ENCODE data around the gene VWA2.
"Not testable (repeated sequence)": the region's sequence is repeated elsewhere in the genome, so short reads cannot be mapped to it uniquely, and the experiment has no call there.

Gene VWA2

DNA sequence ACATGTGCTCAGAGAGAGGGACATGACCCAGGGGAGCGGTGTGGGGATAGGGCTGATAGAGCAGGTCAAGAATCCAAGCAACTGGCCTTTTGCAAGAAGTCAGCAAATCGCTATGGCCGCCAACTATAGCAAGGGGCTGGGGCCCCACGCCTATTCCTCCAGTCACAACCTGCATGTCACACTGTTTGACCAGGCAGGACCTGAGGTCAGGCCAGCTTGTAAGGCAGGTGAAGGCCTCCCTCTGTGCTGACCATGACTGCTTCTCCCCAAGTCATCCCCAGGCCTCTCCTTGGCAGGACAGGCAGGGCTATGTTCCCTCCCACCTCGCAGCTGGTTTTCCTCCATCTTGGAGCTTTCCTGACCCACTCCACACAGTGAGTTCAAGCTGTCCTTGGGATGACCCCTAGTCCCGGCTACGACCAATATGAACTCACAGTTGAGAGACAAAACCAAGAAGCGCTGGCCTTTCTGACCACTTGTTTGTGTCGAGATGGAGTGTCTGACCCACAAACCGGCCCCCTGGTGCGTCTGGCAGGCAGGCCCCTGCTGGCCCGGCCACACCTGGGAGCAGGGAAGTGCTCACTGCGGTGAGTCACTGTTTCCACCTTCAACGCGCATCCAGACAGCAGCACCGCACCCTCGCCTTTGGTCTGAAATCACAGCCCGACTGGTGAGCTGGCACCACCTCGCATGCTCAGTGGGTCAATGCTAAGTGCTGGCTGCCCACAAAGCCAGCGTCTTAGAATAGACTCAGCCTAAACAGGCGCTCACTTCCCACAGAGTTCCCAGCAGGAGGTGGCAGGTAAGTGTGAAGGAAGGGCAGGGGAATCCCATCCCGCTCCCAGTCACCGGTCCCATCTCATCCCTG, 81.4 kb downstream of the VWA2 start:
- DNase-seq, result no peak

DNA sequence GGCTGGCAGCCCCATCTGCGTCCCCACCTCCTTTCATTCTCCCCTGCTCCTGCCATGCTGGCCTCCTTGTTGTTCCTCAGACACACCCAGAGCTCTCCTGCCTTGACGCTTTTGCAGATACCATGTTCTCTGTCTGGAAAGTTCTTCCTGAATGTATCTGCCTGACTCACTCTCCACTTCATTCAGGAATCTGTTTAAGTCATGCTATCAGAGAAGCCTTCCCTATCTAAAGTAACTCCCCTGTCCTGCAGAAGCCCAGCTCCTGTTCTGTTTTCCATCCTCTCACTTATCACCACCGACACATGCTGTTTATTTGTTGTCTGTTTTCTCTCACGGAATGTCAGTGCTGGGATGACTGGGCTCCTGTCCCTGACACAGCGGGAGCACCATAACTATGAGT, 83.3 kb downstream of the VWA2 start:
- DNase-seq, result no peak

- DNase-seq, result no peak
Observed at GRCh38 chr10:114323023-114323422, 84.0 kb downstream of the VWA2 start.

- no peak for DNase-seq
Observed at GRCh38 chr10:114326795-114327194, 87.7 kb downstream of the VWA2 start.

DNA sequence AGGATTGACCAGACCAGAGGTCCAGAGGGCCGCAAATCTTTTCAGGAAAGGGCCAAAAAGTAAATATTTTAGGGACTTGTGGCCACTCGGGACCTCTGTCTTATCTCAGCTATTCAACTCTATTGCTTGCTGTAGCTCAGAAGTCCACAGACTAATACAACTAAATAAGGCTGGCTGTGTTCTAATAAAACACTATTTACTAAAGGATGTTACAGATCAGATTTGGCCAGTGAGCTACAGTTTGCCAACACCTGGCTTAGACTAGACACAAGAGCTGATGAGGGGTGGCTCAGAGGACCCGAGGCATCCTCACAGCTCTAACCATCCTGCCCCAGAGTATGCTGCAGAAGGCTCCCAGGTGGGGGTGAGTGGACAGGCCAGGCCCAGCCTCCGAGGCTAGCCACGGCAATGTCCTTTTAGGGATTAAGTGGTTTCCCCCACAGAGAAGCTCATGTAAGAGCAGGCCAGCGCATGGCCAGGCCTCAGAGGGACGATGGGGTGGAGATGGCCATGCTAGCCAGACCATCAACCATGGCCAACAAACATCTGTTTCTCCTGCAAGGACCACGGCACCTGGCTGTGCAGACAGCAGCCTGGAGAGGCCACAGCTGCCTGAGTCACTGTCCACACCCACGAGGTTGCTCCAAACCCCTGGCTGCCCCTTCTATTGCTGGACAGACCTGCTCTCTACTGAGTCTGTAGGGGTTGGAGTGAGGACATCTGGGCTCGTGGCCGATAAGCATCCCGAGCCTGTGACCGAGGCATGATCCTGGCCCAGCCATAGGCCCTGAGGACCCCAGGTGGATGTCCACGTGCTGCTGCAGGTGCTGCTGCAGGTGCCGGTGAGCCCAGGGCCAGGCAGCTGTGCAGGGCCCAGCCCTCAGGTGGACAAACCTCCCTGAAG, 88.7 kb downstream of the VWA2 start:
- DNase-seq, result no peak

DNA sequence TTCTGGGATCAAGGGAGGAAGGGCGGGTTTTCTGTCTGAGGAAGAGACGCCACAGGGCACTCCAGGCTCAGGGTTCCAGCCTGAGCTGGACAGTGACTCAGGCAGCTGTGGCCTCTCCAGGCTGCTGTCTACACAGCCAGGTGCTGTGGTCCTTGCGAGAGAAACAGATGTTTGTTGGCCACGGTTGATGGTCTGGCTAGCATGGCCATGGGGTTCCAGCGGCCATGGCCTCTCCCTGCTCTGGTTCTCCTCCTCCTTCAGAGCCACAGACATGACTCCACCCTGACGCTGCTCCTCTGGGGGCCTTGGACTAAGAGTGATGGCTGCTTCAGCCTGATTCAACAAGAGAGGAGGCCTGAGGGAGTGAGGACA, 89.4 kb downstream of the VWA2 start:
- DNase-seq, result no peak

DNA sequence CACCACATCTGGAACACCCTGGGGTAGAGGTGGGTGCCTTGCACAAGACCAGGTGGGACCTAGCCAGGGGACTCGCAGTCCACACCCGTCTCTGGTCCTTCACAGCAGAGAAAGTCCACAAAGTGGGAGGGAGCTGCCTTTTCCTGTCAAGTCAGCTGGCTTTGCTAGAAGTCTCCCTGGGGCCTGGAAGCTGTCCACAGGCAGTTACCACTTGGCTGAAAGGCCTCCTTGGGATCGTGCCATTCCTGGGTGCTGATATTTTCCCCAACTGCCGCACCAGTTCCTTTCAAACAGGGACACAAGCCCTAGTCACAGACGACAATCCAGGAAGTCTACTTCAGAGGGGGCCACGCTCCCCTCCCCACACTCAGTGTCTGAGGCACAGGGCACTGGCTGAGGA, 89.8 kb downstream of the VWA2 start:
- DNase-seq, result no peak

DNA sequence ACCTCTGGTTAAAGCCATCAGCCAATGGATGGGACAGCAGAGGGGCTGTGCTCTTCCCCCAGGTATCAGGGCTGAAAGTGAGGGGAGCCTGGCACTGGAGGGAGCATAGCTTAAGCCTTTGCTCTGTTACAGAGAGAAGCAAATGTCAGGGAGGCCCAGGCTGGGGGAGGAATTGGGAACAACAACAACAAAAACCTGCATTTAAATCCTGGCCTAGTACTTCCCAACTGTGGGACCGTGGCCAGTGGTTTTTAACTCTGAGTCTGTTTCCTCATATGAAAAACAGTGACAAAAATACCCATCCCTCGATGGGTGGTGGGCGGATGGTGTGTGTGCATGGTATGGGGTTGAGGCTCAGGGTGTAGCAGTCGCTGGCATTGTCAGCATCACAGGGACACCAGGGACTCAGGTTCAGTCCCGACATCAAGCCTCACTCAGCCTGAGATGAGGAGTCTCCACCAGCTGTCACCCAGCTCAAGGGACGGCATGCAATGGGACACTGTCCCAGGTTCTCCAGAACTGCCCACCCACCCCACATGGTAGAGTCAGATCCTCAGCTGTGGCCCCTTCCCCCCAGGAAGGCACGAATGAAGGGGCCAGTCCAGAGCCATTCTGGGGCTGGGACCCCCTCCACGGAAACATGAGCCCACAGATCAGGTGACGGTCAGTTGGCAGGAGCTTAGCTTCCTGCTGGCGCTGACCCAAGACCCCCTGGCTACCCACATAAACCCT, 90.7 kb downstream of the VWA2 start:
- no peak for DNase-seq

- no peak for DNase-seq
Observed at GRCh38 chr10:114332301-114333192, 93.5 kb downstream of the VWA2 start.

- DNase-seq, result not testable (repeated sequence)
Observed at GRCh38 chr10:114333441-114333840, 94.4 kb downstream of the VWA2 start.

- no peak for DNase-seq
Observed at GRCh38 chr10:114334301-114334700, 95.2 kb downstream of the VWA2 start.

GRCh38 chr10:114335614-114336013, 96.6 kb downstream of the VWA2 start:
- no peak for DNase-seq

DNA sequence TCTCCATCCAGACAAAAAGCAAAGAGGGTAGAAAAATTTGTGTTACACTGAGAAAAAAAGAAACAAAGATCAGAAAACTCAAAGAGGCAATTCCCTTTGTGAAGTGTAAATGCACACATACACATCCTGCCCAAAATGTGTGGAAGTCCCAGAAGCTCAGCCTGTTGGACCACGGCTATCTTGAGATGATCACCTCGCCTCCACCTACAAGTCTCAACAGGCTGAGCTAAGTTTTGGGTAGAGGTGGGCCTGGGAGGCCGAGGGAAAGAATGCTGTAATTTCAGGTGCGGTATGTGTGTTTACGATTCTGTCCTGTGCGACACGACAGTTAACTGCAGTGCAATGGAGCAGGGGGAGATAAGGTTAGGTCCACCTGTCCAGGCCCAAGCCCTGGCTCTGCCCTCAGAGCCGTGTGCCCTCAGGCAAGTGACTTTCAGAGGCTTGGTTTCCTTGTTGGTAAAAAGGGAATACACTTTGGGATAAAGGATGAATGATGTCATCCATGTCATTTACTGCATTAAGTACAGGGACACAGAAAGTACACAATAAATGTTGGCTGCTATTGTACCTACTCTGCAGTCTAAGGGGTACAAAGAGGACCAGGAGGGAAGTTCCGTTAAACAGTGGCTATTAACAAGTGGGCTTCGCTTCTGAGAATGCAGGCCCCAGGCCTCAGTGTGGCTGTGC, 97.9 kb downstream of the VWA2 start:
- no peak for DNase-seq

DNA sequence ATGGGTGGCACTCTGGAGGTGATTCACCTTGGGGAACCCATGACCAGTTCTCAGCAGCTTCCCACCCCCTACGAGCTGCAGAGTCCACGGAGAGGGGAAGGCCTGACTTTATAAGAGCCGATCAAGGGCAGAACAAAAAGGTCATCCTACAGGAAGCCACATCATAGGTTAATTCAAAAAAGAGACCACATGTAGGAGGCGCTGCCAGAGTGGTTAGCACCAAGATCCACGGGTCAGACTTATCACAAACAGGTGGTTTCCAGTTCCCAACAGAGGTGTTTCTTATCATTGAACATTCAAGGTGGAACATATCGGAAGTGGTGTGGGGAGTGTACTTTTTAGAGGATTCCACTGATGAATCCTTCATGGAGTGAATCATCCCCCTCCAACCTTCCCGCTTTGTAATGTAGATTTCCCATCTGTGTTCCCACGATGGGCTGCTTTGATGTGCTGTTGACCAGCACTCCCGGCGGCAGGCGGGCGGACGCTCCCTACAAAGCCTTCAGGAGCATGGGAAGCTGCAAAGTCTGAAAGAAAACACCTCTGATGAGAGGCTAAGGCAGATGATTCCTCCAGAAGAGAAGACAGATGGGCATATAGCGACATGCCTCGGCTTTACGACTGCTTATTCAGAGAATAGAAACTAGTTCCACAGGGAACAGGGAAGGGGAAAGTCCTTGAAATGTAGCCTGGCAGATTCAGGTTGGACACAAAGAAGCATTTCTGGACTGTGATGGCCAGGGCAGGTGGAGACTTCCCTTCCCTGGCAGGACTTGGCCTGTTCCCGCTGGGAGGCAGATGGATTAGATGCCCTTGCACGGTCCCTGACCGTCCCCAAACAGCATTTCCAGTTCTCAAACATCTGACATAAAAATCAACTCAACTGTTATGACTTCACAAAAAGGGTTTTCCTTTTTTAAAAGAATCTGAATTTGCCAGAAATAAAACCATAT, 98.7 kb downstream of the VWA2 start:
- DNase-seq, result no peak

DNA sequence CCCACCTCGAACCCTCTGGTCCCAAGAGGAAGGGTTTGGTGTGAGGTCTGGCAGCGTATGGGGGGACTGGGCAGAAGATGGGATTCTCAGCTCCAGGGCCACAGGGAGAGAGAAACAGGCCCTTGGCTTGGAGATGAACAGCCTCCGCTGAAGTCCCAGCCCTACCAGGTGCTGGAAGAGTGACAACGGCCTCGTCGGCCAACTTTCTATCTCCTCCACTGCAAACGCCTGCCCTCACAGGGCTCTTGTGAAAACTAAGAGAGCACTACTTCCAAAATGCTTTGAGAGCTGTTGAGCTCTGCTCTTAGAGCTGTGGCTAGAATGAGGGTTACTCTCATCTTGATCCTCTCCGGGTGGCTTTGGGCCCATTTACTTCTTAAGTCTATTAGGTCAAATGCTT, 101.8 kb downstream of the VWA2 start:
- DNase-seq, result no peak

Measured in SIG-M5 (cell line).